NCI-H226 (cell line): Measurements from ENCODE around the gene ERCC1.

ENCODE experiments used
- DNase-seq: peaks from one replicate; pipeline ENCODE4 v3.0.0-alpha.2; 2015

The ERCC1 gene

DNA sequence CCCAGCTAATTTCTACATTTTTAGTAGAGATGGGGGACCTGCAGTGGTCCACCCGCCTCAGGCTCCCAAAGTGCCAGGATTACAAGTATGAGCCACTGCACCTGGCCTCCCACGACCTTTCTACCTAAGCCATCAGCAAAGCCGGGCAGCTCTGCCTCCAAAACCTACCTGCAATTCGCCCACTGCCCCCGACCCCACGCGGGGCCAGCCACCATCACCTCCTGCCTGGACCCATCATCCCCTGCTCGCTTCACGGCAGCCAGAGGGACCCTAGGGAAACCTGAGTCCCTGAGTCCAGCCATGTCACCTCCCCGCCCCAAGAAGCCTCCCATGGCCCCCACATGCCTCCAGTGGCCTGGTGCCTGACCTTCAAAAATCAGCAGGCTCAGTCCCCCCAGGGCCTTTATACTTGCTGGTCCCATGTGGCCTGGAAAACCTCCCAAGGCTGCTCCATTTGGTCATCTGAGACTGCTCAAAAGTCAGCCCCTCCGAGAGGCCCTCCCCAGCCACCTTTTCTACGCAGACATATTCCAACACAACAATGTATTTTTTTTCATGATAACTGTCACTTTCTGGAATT is 65.4 kb downstream of the ERCC1 start:
- DNase-seq: no peak

- no peak for DNase-seq
Observed at GRCh38 chr19:45357445-45357783, 66.3 kb downstream of the ERCC1 start.
